Activated naive CD4-positive, alpha-beta T cell treated with Interleukin-2 at 50 U/mL for 16 hours (primary cell): ENCODE measurements around the gene TESMIN.

Experiments used
- DNase-seq: peaks from one replicate; pipeline ENCODE4 v3.0.0-alpha.2; 2020

The TESMIN gene

DNA sequence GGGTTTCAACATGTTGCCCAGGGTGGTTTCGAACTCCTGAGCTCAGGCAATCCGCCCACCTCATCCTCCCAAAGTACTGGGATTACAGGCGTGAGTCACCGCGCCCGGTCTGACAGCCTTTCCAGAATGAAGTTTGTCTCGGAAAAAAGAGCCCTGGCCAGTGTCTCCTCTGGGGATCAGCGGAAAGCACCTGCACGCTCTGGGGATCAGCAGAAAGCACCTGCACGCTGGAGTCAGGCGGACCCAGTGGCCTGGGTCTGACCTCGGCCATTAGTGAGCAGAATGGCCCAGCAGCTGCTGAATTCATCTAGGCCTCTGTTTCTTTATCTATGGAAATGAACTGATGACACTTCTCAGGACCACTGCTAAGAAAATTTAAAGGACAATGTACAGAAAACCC lies 10.5 kb upstream of the TESMIN start:
- no peak for DNase-seq

DNA sequence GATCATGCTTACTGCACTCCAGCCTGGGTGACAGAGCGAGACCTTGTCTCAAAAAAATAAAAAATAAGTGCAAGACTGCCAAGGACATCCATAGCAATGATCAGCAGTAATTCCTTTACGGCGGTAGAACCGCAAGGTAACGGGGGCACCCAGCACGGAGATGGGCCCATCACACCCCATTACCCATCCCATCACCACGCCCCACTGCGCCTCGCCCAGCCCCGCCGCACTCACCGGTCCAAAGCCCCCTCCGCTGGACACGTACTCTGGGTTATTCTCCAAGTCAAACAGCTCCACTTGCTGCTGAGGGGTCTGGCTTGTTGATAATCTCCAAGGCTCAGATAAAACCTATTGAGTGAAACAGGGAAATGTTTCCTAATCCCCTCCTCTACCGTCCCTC lies 8.7 kb upstream of the TESMIN start:
- DNase-seq, result no peak

DNA sequence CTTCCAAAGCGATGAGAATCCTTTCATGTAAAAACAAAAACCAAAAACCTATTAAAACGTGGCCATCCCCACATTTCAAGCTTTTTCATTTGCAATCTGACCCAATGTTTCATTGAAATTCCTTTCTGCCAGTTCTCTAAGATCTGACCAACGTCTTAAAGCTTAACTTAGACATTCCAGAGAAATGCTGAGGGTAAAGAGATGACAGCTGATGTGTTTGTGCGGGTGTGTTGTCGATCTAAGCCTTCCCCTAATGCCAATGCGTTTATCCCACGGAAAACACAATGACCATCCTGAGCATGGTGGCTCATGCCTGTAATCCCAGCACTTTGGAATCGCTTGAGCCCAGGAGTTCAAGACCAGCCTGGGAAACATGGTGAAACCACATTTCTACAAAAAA lies 6.4 kb upstream of the TESMIN start:
- DNase-seq, result no peak

DNA sequence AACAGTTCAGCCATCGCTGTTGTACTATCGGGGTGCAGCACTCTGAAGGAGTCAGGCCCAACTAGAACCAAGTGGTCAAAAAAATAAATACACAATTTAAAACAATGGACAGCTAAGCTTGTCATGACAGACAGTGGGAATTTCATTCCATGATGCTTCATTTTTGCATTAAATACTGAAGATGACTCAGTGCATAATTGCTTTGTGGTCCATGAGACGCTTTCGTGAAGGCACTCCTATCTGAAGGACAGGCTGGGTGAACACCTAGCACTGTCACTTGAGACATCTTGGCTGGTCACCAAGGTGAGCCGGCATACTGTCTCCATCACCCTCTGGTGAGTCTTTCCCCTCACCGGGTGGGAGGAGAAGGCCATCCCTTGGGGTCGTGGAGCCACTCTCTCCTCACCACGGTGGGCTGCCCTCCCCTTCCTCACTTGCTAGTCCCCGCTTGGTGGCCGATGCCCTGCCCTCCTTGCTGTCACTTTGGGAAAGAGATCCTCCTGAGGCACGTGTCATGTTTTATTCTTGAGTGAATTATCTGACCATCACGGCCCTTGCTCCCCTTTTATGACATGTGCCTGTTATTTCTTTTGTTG lies 4.9 kb upstream of the TESMIN start:
- DNase-seq, result no peak

DNA sequence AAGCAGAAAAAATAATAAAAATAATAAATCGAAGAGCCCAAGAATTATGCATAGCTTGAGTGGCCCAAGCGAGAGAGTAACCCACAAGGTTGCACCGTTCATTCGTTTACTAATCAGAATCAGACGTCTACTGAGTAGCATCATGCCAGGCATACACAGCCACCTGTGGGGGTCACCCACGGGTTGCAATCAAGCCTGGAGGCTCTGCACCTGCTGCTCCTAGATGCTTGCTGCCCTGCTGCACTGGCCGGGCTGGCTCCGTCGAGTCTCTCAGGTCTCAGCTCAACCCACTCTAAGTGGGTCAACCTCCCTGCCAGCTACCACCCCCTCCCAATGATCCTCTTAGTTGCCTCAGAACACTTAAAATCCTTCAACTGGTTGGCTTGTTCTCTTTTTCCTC lies 2.0 kb upstream of the TESMIN start:
- DNase-seq, result no peak

DNA sequence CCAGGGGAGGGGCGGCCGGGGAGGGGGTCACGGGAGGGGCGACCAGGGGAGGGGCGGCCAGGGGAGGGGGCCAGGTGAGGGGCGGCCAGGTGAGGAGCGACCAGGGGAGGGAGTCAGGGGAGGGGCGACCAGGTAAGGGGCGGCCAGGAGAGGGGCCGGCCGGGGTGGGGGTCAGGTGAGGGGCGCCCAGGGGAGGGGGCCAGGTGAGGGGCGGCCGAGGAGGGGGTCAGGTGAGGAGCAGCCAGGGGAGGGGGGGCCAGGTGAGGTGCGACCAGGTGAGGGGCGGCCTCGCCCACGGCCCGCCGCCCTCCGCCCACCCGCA lies 355 bp downstream of the TESMIN start:
- DNase-seq, result no peak

DNA sequence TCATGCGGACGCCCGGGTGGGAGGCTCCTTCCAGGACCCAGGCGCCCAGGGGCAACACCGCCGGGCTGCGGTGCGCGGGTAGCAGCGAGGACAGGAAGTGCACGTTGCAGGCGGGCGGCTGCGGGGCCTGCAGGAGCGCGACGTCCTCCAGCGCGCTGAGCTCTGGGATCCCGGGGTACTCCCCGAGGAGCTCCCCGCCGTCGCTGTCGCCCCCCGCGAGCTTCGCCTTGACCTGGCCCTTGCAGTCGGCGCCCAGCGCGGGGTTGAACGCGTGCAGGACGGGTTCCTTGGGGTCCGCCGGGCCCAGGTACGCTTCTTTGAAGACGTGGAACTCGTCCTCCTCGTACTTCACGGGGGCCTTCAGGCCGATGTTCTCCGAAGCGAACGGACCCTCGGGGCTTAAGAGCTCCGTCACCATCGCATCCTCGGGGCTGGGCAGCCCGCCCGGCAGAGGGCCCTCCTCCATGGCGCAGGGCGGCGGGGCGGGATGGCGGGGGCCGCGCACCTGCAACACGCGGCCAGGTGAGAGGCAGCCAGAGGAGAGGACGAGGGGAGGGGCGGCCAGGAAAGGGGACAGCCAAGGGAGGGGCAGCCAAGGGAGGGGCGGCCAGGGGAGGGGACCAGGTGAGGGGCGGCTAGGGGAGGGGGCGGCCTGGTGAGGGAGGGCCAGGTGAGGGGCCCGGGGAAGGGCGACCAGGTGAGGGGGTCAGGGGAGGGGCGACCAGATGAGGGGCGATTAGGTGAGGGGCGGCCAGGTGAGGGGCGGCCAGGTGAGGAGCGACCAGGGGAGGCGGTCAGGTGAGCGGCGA lies 921 bp downstream of the TESMIN start:
- DNase-seq, result peak; percentile 2

DNA sequence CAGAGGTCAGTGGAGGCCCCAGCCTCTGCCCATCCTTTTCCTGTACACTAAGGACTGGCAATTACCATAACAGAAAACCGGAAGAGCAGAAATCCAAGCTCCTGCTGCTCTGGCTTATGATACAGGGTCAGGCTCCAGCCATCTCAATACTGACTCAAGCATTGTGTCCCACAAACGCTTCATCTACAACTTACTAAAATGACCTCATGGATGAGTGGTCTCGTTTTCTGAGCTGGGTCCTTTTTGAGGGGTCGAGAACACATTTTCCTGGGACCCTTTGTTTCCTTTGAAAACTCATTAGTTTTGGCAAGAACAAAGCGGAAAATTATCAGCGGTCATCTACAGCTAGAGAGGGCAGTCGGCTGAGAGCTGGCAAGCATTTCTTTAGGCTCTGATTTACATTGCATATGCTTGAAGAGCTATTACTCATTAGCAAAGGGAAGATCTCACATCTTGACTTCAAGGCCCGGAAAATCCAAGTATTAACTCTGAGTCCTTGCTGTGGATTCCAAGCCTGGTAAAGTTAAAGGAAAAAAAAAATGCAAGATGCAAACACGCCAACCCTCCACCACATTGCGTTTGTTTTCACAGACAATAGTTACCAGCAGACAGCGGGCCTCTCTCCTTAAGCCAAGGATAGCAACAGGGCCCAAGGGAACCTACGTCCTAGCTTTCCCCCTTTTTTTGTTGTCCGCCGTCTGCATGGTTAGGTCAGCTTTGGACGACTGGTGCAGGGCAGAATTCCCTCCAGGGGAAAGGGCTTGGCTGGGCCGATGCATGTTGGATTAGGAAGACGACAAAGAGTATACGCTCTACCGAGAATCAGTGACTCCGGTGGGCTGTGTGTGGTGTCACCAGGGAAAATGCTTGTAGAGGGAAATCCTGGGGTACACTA lies 1.8 kb downstream of the TESMIN start:
- no peak for DNase-seq

DNA sequence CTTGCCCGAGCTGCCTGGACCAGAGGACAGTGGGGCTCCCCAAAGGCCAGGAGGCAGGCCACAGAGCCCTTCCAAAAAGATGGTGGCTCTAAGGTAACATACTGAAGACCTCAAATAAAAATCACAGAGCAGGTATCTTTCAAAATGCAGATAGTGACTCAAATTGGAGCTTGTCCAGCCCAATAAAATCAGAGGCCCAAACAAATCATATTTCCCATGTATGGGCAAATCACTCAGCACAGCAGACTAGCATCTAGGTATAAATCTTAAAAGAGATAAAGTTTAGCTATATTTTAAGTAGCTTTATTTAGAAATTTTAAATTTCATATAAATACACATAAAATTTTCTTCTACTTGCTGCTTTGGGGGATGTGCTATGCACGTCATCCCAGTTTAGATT lies 3.3 kb downstream of the TESMIN start:
- no peak for DNase-seq

DNA sequence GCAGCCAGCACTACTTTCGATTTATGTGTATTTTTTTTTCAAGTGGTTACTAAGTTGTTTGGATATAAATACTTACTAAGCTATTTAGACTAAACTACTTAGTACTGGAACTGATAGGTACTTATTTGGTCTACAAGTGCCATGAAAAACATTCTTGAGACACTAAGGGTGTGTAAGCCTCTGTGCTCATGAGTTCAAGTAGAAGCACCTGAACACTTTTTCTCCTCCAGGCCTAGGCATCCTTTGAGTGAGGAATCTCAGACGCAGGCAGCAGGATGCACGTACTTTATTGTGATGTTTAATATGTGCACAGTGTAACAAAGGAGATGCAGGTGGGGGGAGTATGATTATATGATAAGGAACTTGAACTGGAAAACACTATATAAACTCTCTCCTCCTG lies 7.8 kb downstream of the TESMIN start:
- no peak for DNase-seq

DNA sequence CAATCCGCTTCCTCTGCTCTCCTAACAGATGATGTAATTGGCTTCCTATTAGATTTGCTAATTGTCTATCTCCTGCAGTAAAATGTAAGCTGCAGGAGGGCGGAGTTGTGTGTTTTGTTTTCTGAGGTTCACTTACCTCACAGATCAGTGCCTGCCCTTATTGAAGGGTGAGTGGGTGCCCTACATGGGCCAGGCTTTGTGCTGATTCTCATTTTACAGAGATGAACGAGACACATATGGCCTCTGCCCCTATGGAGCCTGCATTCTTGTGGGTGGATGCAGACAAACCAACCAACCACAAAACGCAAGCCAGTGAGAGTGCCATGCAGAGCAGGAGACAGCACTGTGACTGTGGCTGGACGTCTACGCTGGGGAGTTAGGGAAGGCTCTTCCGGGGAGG lies 9.9 kb downstream of the TESMIN start:
- DNase-seq, result no peak

DNA sequence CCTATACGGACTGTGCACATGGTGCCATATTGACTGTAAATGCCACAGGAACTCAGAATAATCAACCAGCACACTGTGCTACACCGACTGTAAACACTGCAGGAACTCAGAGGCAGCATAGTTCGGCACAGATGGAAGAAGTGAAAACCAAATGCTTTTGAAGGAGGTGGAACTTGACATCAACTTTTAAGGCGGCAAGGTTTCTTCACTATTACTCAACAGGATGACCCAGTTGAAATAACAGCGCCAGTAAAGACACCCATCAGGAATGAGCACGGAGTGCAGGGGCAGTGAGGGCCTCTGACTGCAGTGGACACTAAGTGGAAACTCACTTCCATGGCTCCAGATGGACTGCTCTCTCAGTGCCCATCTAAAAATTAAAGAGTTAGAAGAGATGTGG lies 15.7 kb downstream of the TESMIN start:
- DNase-seq, result no peak

DNA sequence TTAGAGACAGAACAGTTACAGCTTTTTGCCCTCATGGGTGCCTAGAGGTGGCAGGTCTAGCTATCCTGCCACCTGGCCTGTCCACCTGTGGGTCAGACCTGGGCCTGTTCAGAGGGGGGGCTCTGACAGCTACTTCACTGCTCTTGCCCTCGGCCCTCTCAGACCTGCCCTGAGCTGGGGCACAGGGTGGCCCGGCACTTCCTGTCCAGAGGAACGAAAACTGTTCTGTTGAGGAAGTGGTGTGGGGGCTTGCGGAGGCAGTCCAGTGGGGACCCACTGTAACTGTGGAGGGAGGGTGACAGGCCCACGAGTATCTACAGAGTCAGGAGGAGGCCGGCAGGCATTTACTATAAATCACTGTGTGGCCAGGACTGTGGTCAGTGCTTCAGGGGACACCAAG lies 16.2 kb downstream of the TESMIN start:
- no peak for DNase-seq

DNA sequence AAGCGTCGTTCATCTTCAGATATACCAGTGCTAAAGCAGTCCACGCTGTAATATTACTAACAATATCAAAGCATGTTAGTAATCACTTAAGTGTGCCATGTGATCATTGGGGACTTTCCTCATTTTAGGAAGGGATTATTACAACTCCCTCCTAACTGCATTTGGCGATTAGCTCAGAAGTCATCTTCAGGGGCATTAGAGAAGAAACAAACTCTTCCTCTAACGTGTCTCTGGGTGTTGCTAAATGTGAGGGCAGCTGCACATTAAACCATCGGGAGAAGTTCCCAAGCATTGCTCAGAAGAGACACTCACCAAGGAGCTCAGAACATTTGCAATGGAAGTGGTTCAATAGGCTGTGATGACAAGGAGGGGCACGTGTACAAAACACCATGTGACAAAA lies 17.2 kb downstream of the TESMIN start:
- DNase-seq, result no peak

DNA sequence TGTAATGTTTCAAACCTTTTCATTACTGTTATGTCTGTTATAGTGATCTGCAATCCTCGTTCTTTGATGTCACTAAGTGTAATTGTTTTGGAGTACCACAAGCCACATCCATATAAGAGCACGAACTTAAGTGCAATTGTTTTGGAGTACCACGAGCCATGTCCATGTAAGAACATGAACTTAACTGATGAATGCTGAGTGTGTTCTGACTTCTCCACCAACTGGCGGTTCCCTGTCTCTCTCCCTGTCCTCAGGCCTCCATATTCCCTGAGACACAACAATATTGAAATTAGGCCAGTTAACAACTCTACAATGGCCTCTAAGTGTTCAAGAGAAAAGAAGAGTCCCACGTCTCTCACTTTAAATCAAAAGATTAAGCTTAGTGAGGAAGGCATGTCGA lies 23.5 kb downstream of the TESMIN start:
- DNase-seq, result no peak

DNA sequence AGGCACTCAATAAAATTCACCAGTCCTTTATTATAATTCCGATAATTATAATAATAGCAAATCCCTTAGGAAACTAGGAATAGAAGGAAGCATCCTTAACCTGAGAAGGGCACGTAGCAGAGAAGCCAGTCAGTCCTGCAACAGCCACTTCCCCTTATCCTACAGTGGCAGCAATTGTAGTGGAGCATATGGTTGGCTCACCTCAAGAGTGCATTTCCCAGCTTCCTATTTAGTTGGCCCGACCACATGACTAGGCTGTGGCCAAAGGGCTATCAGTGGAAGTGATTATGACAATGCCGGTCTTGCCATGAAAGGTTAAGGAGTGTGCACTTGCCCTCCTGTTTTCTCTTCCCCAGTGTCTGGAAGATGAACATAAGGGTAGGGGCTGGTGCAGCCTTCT lies 27.0 kb downstream of the TESMIN start:
- no peak for DNase-seq

DNA sequence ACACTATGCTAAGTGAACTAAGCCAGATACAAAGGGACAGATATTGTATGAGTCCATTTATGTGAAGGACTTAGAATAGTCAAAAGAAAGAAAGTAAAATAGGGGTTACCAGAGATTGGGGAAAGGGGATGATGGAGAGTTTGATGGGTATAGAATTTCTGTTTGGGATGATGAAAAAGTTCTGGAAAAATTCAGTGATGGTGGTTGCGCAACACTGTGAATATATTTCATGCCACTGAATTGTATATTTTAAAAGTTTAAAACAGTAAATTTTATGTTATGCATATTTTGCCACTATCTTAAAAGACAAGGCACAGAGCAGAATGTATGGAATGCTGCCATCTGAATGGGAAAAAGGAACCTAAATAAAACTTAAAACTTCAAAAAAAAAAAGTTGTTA lies 29.2 kb downstream of the TESMIN start:
- DNase-seq, result no peak

DNA sequence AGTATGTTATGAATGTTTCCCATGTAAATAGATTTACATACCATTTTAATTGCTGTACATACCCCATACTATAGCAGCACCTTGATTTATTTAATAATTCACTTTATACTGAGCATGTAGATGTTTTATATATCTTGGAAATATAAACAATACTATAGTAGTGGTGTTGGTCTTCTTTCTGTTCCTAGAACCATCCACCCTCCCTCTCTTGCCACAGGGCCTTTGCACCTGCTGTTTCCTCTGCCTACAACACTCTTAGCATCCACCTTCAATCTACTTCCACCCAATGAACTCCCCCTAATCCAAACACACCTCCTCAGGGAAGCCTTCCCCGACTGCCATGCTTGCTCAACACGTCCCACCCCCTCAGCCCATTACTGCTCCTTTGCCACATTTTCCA lies 30.2 kb downstream of the TESMIN start:
- no peak for DNase-seq

DNA sequence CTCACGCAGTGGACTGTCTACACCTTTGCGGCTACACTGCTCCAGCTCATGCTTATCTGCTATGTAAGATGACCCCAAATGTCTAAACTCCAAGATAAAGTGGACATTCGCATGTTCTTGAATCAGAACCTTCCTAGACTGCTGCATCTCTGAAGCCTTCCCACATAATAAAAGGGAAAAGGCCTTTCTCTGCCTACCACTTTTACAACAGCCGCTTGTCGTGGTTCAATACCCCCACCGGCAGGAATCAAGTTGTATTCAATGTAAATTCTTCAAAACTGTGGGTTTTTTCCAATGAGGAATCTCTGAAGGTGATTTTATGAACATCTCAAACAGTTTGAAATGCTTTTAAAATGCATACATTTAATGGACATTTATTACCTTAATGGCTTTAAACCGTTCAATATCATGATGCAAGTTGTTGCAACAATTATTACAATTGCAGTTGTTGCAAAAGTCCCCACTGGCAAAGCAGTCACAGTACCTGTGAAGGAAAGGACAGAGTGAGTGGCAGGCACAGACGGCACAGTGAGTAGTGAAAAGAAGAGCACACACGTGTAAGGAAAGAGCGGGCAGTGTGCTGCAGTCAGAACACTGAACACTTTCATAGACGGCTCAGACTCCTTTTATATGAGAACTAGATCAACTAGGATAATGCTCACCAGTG lies 35.7 kb downstream of the TESMIN start:
- DNase-seq, result no peak

DNA sequence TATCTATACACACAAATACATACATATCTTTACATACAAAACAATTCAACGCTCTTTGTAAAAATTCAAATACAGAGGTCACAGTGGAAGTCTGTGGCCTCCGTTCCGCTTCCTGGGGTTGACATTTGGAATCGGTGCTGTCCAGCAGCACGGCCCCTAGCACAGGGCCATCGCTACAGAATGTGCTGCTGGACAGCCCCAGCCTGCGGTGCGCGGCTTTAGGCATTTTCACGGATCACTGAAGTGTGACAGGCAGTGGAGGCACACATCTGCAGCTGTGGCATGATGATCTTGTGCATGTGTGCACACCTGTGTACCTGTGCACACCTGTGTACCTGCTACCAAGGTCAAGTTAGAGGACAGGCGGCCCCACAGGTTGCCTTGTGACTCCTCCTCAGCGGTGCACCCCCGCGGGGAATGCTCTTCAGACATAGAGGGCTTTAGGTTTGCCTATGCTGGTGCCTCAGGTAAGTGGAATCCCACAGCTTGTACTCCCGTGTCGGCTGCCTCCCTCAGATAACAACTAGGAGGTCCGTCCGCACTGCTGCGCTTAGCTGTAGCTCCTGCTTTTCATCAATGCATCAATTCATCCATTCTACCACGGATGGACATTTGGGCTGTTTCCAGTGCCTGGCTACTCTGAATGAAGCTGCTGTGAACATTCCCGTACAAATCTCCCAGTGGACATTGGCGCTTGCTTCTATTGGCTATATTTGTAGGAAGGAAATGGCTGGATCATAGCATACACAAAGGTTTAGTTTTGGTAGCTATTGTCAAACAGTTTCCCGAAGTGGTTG lies 37.1 kb downstream of the TESMIN start:
- no peak for DNase-seq

DNA sequence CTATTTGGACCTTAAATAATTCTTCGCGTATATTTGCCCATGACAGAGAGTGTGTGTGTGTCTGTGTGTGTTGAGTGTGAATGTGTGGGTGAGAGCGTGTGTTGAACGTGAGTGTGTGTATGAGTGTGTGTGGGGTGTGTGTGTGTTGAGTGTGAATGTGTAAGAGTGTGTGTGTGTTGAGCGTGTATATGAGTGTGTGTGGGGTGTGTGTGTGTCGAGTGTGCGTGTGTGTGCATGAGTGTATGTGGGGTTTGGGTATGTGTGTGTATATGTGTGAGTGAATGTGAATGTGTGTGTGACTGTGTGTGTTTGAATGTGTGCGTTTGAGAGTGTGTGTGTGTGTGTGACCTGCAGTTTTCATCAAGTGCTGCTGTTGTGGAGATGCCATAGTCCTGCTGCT lies 40.2 kb downstream of the TESMIN start:
- DNase-seq, result no peak

DNA sequence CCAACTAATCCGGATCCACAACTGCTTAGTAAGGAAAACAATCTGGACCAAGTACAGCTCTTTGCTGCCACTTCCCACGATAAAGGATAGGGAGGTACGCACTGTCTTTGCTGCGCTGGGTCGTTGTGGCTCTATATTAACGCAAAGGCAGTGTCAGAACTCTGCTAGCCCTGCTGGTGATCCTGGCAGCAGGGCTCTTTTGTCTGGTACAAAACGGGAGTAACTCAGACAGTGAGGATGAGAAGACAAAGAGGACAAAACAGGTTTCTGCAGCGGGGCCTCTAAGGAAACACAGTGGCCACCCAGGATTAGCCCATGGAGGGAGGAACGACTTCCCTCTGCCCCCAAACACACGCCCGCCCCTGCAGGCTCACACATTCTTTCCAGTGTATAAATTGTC lies 40.9 kb downstream of the TESMIN start:
- DNase-seq, result no peak

DNA sequence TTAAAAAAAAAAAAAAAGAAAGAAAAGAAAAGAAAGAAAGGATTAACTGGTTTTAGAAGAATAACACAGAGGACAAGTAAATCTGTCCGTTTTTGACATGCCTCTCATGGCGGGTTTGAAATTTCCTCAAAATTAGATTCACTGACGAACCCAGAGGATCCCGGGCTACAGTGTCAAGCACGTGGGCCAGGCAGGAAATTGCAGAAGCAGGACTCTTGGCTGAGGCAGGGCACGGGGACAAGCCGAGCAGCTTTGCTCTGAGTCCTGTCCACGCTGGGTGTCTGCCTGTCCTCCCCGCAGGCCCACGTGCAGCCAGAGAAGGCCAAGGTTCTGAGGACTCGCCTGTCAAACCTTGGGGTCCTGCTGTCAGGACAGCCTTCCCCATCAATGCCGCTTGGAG lies 42.3 kb downstream of the TESMIN start:
- no peak for DNase-seq
